ENCODE data around the gene BRINP1. TPM values are rescaled to one million over a fixed set of nuclear protein-coding genes. Genes with fewer than 3 reads are reported as not detected.

BRINP1 gene
- total and polyA plus RNA-seq, 10 of the 15 experiments (the other 5 are each of a cell fraction or from before 2014, with no cell fraction given) = not detected

DNA sequence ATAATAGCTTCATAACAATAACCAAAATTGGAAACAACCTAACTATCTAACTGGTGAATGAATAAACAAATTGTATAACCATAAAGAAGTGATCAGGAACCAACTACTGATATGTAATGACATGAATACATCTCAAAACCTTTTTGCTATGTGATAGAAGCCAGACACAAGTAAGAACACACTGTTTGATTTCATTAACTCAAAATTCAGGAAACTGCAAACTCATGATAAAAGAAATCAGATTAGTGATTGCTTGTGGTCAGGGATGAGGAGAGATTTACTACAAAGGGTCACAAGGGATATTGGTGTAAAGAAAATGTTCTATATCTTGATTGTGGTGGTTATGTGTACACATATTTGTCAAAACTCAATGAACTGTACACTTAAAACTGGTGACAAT, 22.6 kb upstream of the BRINP1 start:
- H2AFZ ChIP-seq (ENCODE audit: control insufficient read depth, low read depth, low read length) = no peak overlapping the region
- H3K27ac ChIP-seq (ENCODE audit: control insufficient read depth, insufficient read depth) = no peak overlapping the region
- CTCF ChIA-PET = no interaction called here
- in situ Hi-C loops (cut with MboI) = no loop called here
- no peaks in the 10 kb centered on the region for H4K20me1 ChIP-seq (ENCODE audit: control insufficient read depth, insufficient read depth)
- no peak for TF ChIP-seq SUZ12 (IDR thresholded peaks at IDR 0.05; ENCODE audit: unreplicated experiment)
- TF ChIP-seq, protein P1, sequence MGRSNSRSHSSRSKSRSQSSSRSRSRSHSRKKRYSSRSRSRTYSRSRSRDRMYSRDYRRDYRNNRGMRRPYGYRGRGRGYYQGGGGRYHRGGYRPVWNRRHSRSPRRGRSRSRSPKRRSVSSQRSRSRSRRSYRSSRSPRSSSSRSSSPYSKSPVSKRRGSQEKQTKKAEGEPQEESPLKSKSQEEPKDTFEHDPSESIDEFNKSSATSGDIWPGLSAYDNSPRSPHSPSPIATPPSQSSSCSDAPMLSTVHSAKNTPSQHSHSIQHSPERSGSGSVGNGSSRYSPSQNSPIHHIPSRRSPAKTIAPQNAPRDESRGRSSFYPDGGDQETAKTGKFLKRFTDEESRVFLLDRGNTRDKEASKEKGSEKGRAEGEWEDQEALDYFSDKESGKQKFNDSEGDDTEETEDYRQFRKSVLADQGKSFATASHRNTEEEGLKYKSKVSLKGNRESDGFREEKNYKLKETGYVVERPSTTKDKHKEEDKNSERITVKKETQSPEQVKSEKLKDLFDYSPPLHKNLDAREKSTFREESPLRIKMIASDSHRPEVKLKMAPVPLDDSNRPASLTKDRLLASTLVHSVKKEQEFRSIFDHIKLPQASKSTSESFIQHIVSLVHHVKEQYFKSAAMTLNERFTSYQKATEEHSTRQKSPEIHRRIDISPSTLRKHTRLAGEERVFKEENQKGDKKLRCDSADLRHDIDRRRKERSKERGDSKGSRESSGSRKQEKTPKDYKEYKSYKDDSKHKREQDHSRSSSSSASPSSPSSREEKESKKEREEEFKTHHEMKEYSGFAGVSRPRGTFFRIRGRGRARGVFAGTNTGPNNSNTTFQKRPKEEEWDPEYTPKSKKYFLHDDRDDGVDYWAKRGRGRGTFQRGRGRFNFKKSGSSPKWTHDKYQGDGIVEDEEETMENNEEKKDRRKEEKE (IDR thresholded peaks at IDR 0.05) = no peak
- TF ChIP-seq, protein P2, sequence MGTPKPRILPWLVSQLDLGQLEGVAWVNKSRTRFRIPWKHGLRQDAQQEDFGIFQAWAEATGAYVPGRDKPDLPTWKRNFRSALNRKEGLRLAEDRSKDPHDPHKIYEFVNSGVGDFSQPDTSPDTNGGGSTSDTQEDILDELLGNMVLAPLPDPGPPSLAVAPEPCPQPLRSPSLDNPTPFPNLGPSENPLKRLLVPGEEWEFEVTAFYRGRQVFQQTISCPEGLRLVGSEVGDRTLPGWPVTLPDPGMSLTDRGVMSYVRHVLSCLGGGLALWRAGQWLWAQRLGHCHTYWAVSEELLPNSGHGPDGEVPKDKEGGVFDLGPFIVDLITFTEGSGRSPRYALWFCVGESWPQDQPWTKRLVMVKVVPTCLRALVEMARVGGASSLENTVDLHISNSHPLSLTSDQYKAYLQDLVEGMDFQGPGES (IDR thresholded peaks at IDR 0.05) = no peak
- TF ChIP-seq, protein P3, sequence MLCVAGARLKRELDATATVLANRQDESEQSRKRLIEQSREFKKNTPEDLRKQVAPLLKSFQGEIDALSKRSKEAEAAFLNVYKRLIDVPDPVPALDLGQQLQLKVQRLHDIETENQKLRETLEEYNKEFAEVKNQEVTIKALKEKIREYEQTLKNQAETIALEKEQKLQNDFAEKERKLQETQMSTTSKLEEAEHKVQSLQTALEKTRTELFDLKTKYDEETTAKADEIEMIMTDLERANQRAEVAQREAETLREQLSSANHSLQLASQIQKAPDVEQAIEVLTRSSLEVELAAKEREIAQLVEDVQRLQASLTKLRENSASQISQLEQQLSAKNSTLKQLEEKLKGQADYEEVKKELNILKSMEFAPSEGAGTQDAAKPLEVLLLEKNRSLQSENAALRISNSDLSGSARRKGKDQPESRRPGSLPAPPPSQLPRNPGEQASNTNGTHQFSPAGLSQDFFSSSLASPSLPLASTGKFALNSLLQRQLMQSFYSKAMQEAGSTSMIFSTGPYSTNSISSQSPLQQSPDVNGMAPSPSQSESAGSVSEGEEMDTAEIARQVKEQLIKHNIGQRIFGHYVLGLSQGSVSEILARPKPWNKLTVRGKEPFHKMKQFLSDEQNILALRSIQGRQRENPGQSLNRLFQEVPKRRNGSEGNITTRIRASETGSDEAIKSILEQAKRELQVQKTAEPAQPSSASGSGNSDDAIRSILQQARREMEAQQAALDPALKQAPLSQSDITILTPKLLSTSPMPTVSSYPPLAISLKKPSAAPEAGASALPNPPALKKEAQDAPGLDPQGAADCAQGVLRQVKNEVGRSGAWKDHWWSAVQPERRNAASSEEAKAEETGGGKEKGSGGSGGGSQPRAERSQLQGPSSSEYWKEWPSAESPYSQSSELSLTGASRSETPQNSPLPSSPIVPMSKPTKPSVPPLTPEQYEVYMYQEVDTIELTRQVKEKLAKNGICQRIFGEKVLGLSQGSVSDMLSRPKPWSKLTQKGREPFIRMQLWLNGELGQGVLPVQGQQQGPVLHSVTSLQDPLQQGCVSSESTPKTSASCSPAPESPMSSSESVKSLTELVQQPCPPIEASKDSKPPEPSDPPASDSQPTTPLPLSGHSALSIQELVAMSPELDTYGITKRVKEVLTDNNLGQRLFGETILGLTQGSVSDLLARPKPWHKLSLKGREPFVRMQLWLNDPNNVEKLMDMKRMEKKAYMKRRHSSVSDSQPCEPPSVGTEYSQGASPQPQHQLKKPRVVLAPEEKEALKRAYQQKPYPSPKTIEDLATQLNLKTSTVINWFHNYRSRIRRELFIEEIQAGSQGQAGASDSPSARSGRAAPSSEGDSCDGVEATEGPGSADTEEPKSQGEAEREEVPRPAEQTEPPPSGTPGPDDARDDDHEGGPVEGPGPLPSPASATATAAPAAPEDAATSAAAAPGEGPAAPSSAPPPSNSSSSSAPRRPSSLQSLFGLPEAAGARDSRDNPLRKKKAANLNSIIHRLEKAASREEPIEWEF (IDR thresholded peaks at IDR 0.05; ENCODE audit: insufficient replicate concordance, low read depth, low read length) = no peak
- TF ChIP-seq TARDBP (IDR thresholded peaks at IDR 0.05; ENCODE audit: borderline replicate concordance) = no peak
- TF ChIP-seq, protein P4, sequence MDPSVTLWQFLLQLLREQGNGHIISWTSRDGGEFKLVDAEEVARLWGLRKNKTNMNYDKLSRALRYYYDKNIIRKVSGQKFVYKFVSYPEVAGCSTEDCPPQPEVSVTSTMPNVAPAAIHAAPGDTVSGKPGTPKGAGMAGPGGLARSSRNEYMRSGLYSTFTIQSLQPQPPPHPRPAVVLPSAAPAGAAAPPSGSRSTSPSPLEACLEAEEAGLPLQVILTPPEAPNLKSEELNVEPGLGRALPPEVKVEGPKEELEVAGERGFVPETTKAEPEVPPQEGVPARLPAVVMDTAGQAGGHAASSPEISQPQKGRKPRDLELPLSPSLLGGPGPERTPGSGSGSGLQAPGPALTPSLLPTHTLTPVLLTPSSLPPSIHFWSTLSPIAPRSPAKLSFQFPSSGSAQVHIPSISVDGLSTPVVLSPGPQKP (IDR thresholded peaks at IDR 0.05; ENCODE audit: low read depth, low read length) = no peak
- TF ChIP-seq KAT2A (conservative IDR thresholded peaks at IDR 0.05; ENCODE audit: control insufficient read depth, low read depth, low read length) = no peak
- TF ChIP-seq SMARCA5 (IDR thresholded peaks at IDR 0.05) = no peak
- TF ChIP-seq CBX5 (IDR thresholded peaks at IDR 0.05; ENCODE audit: low read depth) = no peak
- TF ChIP-seq, protein P5, sequence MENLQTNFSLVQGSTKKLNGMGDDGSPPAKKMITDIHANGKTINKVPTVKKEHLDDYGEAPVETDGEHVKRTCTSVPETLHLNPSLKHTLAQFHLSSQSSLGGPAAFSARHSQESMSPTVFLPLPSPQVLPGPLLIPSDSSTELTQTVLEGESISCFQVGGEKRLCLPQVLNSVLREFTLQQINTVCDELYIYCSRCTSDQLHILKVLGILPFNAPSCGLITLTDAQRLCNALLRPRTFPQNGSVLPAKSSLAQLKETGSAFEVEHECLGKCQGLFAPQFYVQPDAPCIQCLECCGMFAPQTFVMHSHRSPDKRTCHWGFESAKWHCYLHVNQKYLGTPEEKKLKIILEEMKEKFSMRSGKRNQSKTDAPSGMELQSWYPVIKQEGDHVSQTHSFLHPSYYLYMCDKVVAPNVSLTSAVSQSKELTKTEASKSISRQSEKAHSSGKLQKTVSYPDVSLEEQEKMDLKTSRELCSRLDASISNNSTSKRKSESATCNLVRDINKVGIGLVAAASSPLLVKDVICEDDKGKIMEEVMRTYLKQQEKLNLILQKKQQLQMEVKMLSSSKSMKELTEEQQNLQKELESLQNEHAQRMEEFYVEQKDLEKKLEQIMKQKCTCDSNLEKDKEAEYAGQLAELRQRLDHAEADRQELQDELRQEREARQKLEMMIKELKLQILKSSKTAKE (IDR thresholded peaks at IDR 0.05; ENCODE audit: low read depth, poor library complexity, severe bottlenecking) = no peak
- FAIRE-seq (no peak), ATAC-seq (no peak), DNase-seq (ENCODE audit: low read depth, low spot score) (no peak)
- H3K9me3 ChIP-seq (replicated peaks; ENCODE audit: control insufficient read depth, insufficient read depth, low read length) = no peaks in the 10 kb centered on the region
- H3K27me3 ChIP-seq (replicated peaks in 1 of 2; ENCODE audit: control insufficient read depth in 2 of 2, insufficient read depth in 2 of 2, low read length in 1 of 2) = no peaks in the 10 kb centered on the region
- SMC1A ChIA-PET (ENCODE audit: uncharacterized antibody, unreplicated experiment) = no interaction called here
- intact Hi-C loops (cut with micrococcal nuclease; ENCODE audit: unreplicated experiment) = no loop called here
- no peaks in the 10 kb centered on the region for H3K4me1 ChIP-seq (ENCODE audit: control insufficient read depth, insufficient read depth, low read length)
- POLR2A ChIA-PET = no interaction called here
- no peak overlapping the region for H3K4me3 ChIP-seq
- no peaks in the 10 kb centered on the region for H3K79me2 ChIP-seq (ENCODE audit: control insufficient read depth, insufficient read depth, low read length)
- H3K4me2 ChIP-seq (ENCODE audit: control insufficient read depth, insufficient read depth) = no peak overlapping the region
- BruUV-seq (replicated peaks) = no TSS peak
- no peaks in the 10 kb centered on the region for H3K36me3 ChIP-seq (ENCODE audit: control insufficient read depth in 2 of 2, insufficient read depth in 2 of 2, low read length in 1 of 2)
- RAD21 ChIA-PET (ENCODE audit: unreplicated experiment) = no interaction called here
- no peak overlapping the region for H3K9ac ChIP-seq (ENCODE audit: control insufficient read depth, insufficient read depth, low read length)

Data from GM12878 (cell line).